ENCODE data around the gene KLHDC7B. TPM values are rescaled to one million over a fixed set of nuclear protein-coding genes. Genes with fewer than 3 reads are reported as not detected.

KLHDC7B gene
- total and polyA plus RNA-seq, 2 of the 13 experiments (the other 11 are each of a cell fraction or from before 2014, with no cell fraction given): 0.11 TPM; not detected in 1

- TF ChIP-seq ZNF574 (CRISPR knock-in tag; IDR thresholded peaks at IDR 0.05) (no peak), ZNF597 (CRISPR knock-in tag; IDR thresholded peaks at IDR 0.05) (no peak), ZFP82 (CRISPR knock-in tag; IDR thresholded peaks at IDR 0.05; ENCODE audit: borderline replicate concordance) (no peak), ZNF318 (CRISPR knock-in tag; IDR thresholded peaks at IDR 0.05) (no peak; the same call in 1 of the 2 replicates), ZNF883 (CRISPR knock-in tag; IDR thresholded peaks at IDR 0.05; ENCODE audit: not compliant biosample characterization) (no peak), ZNF780A (CRISPR knock-in tag; IDR thresholded peaks at IDR 0.05) (no peak; the same call in 1 of the 2 replicates), SP140L (CRISPR knock-in tag; IDR thresholded peaks at IDR 0.05; ENCODE audit: borderline replicate concordance) (no peak), ZBTB7B (CRISPR knock-in tag; IDR thresholded peaks at IDR 0.05) (peak; percentile 19; the same call in 1 of the 2 replicates), ZNF703 (CRISPR knock-in tag; IDR thresholded peaks at IDR 0.05; ENCODE audit: borderline replicate concordance) (0 out of 2 replicates have a peak, but pooled peaks have one; percentile 21), DNMT1 (CRISPR knock-in tag; IDR thresholded peaks at IDR 0.05) (no peak), ATF2 (CRISPR knock-in tag; IDR thresholded peaks at IDR 0.05) (peak; percentile 52; the same call in 1 of the 2 replicates), HNRNPUL1 (IDR thresholded peaks at IDR 0.05; ENCODE audit: low read depth, low read length) (no peak)
Measured at GRCh38 chr22:50526834-50527801, 18.6 kb upstream of the KLHDC7B start (continued).
